Measurements from ENCODE around the gene TREX2.

DNA sequence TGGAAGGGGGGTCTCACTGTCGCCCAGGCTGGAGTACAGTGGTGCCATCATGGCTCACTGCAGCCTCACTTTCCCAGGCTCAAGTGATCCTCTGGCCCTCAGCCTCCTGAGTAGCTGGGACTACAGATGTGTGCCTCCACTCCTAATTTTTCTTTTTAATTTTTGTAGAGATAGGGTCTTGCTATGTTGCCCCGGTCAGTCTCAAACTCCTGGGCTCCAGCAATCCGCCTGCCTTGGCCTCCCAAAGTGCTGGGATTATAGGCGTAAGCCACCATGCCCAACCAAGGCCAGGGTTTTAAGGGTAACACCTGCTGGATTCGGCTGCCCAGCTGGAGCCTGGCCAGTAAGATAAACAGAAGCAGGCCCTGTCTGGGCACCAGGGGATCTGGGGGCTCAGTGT lies 3.4 kb downstream of the TREX2 start:
- TF ChIP-seq POLR2AphosphoS5 (IDR thresholded peaks at IDR 0.05; ENCODE audit: borderline replicate concordance, low read depth, low read length): no peak
- no peak for TF ChIP-seq EZH2 (IDR thresholded peaks at IDR 0.05)
- no peak for TF ChIP-seq FOXP2 (optimal IDR thresholded peaks at IDR 0.05; ENCODE audit: control extremely low read depth, extremely low read length, insufficient read depth)
